ENCODE measurements around the gene SLC25A21. TPM values are rescaled to one million over a fixed set of nuclear protein-coding genes. Genes with fewer than 3 reads are reported as not detected.

Gene SLC25A21
- total and polyA plus RNA-seq, 2 of the 13 experiments (the other 11 are each of a cell fraction or from before 2014, with no cell fraction given) = 1.9 to 2.9 TPM

GRCh38 chr14:36662543-36663403 is 509.6 kb downstream of the SLC25A21 start (continued):
- TF ChIP-seq ATF6 (CRISPR knock-in tag; conservative IDR thresholded peaks at IDR 0.05) = no peak
- TF ChIP-seq KLF16 (CRISPR knock-in tag; IDR thresholded peaks at IDR 0.05) = no peak
- TF ChIP-seq ZNF674 (CRISPR knock-in tag; IDR thresholded peaks at IDR 0.05; ENCODE audit: low read depth) = 0 out of 2 replicates have a peak, but pooled peaks have one; percentile 38
- no peak for TF ChIP-seq MED1 (CRISPR knock-in tag; IDR thresholded peaks at IDR 0.05)
- TF ChIP-seq KLF12 (CRISPR knock-in tag; IDR thresholded peaks at IDR 0.05; ENCODE audit: borderline replicate concordance) = no peak
- TF ChIP-seq FOXJ3 (CRISPR knock-in tag; IDR thresholded peaks at IDR 0.05; ENCODE audit: borderline replicate concordance) = no peak
- no peak for TF ChIP-seq SMARCE1 (IDR thresholded peaks at IDR 0.05; ENCODE audit: borderline replicate concordance)
- TF ChIP-seq GTF3A (CRISPR knock-in tag; conservative IDR thresholded peaks at IDR 0.05) = no peak
- no peak for TF ChIP-seq RARG (CRISPR knock-in tag; IDR thresholded peaks at IDR 0.05; ENCODE audit: low read depth)
- TF ChIP-seq RFXAP (CRISPR knock-in tag; IDR thresholded peaks at IDR 0.05; ENCODE audit: borderline replicate concordance) = no peak
- no peak for TF ChIP-seq RBM22 (optimal IDR thresholded peaks at IDR 0.05; ENCODE audit: low read length)
- TF ChIP-seq GABPB1 (CRISPR knock-in tag; IDR thresholded peaks at IDR 0.05) = peak; percentile 11; the same call in 1 of the 2 replicates
- no peak for TF ChIP-seq HOXA9 (CRISPR knock-in tag; IDR thresholded peaks at IDR 0.05; ENCODE audit: borderline replicate concordance)
- no peak for TF ChIP-seq KDM2A (CRISPR knock-in tag; IDR thresholded peaks at IDR 0.05; ENCODE audit: borderline replicate concordance, low read depth)
- no peak for TF ChIP-seq ZSCAN31 (CRISPR knock-in tag; IDR thresholded peaks at IDR 0.05; ENCODE audit: low read depth)
- TF ChIP-seq ZNF768 (CRISPR knock-in tag; IDR thresholded peaks at IDR 0.05) = 0 out of 2 replicates have a peak, but pooled peaks have one; percentile 27
